Right lobe of liver (tissue), 6 donors: Measurements from ENCODE around the gene C11orf21. TPM values are rescaled to one million over a fixed set of nuclear protein-coding genes. Genes with fewer than 3 reads are reported as not detected.

Source experiments
- ATAC-seq, 4 donors: fragments of 200-7000 bp; cut with Tn5 transposase; one replicate each; pipeline ENCODE4 v1.9.1; 2020; ENCODE audit warnings: mild to moderate bottlenecking in 4 of 4, moderate library complexity in 4 of 4
- DNase-seq, 3 donors: peaks; one replicate each; pipeline ENCODE4 v3.0.0-alpha.2; 2020
- H3K27ac ChIP-seq, 3 donors: fragments of 200-600 bp; one replicate each; pipeline ENCODE4 v1.8.0; 2022
- H3K27me3 ChIP-seq, 2 donors: fragments of 200-600 bp; one replicate each; pipeline ENCODE4 v1.8.0; 2022
- H3K36me3 ChIP-seq, 4 donors: fragments of 200-600 bp; sonication (generic) in 1 of 4; one replicate each; pipeline versions ENCODE4 v1.5.1 to v1.8.0; 2017 to 2022; ENCODE audit warnings: control low read depth in 1 of 4
- H3K4me1 ChIP-seq, 4 donors: fragments of 200-600 bp; sonication (generic) in 1 of 4; one replicate each; pipeline versions ENCODE4 v1.5.1 to v1.8.0; 2017 to 2022; ENCODE audit warnings: control low read depth in 1 of 4
- H3K4me3 ChIP-seq, 3 donors: fragments of 200-600 bp; one replicate each; pipeline ENCODE4 v1.8.0; 2022
- H3K9me3 ChIP-seq, 4 donors: fragments of 200-600 bp; sonication (generic) in 1 of 4; one replicate each; pipeline versions ENCODE4 v1.5.1 to v1.8.0; 2017 to 2022; ENCODE audit warnings: control low read depth in 1 of 4
- POLR2A ChIP-seq: fragments of 450-650 bp; IDR thresholded peaks from one replicate; pipeline ENCODE4 v1.6.1; 2017; ENCODE audit warnings: antibody characterized with exemption, mild to moderate bottlenecking
- WGBS: methylation state at CpG from one replicate; pipeline ENCODE4 v1.1.6; 2018; ENCODE audit warnings: low coverage, low lambda C conversion rate; ENCODE audit not compliant: insufficient coverage; ENCODE audit errors: missing lambda C conversion rate; 5-methylcytosine and 5-hydroxymethylcytosine counted together
- intact Hi-C, 2 donors: fragments of 100-400 bp; cut with DNase I; formaldehyde crosslinking; loops; one replicate each; pipeline versions ENCODE4 v1.11.2 to v1.14.1; 2022
- total RNA-seq, 6 experiments: library from RNA; depleted of rRNA in 2 of 6; stranded (reverse); fragments of >200 nt in 2 of 6; fragmentation: NEBNext Ultra II Directional in 3 of 6; extraction: Animal tissue kit (Norgen Biotek cat#: 25700) in 3 of 6; gene quantifications; one replicate each; pipeline versions ENCODE4 v1.1.0 to v1.2.4, GENCODE V29; 2016 to 2023
- TF ChIP-seq, protein P1 (sequence below), 4 donors: fragments of 200-600 bp in 3 of 4; fragments of 450-650 bp in 1 of 4; IDR thresholded peaks; one replicate each; pipeline versions ENCODE4 v1.5.1 to v1.8.0; 2016 to 2022; ENCODE audit warnings: antibody characterized with exemption in 4 of 4, mild to moderate bottlenecking in 2 of 4
- donor health status: DM: no; HTN: yes; CAD: no.
- donor health status: DM: no; HTN: no; CAD: no.
- donor health status: DM: no; HTN: no; CAD: no.
- donor health status: DM: no; HTN: yes; CAD: no.
- donor health status: DM: no; HTN: yes; CAD: no.

The C11orf21 gene
- total RNA-seq, 6 experiments from 2014 or later, result 0.25 to 0.51 (median 0.39) TPM

DNA sequence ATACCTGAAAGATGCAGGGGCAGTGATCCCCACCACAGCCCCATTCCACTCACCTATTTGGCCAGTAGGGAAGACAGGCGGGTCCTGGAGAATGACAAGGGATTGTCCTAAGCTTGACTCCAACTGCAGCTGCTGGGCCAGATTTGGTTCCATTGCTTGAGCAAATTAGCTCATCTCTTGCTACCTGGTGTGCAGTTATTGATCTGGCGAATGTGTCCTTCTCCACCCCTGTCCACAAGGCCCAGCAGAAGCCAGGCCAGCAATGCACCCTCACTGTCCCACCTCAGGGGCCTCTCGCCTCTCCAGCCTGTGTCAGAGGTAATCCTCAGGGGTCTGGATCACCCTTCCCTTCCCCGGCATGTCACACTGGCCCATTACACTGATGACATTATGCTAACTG lies 23.4 kb upstream of the C11orf21 start:
- Histone ChIP-seq H3K9me3 (no peaks in the 10 kb centered on the region), H3K27me3 (no peaks in the 10 kb centered on the region), H3K4me1 (peaks cover 0 to 30% (median 11%) of the 10 kb centered on the region in 4 donors), H3K27ac (peak overlapping the region in 1 of 3 donors; percentile 50), H3K4me3 (no peak overlapping the region), H3K36me3 (no peaks in the 10 kb centered on the region)
- no CpG with 5 or more reads among the region's 4 CpGs for WGBS
- TF ChIP-seq POLR2A, result no peak
- TF ChIP-seq, protein P1, sequence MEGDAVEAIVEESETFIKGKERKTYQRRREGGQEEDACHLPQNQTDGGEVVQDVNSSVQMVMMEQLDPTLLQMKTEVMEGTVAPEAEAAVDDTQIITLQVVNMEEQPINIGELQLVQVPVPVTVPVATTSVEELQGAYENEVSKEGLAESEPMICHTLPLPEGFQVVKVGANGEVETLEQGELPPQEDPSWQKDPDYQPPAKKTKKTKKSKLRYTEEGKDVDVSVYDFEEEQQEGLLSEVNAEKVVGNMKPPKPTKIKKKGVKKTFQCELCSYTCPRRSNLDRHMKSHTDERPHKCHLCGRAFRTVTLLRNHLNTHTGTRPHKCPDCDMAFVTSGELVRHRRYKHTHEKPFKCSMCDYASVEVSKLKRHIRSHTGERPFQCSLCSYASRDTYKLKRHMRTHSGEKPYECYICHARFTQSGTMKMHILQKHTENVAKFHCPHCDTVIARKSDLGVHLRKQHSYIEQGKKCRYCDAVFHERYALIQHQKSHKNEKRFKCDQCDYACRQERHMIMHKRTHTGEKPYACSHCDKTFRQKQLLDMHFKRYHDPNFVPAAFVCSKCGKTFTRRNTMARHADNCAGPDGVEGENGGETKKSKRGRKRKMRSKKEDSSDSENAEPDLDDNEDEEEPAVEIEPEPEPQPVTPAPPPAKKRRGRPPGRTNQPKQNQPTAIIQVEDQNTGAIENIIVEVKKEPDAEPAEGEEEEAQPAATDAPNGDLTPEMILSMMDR (IDR thresholded peaks at IDR 0.05), result no peak
- intact Hi-C loops, result no loop called here
- peak in 2 of 4 donors; percentile 5 to 25 for ATAC-seq
- no peak for DNase-seq

DNA sequence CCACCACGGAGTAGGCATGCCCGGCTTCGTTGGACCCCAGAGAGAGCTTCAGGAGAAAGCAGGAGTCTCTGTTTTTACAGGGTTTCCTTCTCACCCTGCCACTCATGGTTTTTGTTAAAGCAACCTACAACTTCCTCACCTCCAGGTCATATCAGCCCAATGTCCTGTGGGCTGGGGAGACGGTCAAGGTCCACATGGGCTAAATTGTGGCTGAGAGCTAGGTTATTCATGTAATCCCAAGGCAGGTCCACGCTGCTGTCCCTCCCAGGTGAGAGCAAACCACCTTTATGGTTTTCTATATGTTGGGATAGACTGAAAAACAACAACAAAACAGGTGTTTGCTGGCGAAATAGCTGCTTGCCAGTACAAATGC lies 19.6 kb upstream of the C11orf21 start:
- no peak overlapping the region for H3K27ac ChIP-seq
- 38% methylated on average over 3 of the region's 6 CpGs for WGBS
- DNase-seq, result peak in 1 of 3 donors; percentile 74
- H3K4me3 ChIP-seq, result no peak overlapping the region
- no peaks in the 10 kb centered on the region for H3K36me3 ChIP-seq
- intact Hi-C loops, result no loop called here
- no peaks in the 10 kb centered on the region for H3K9me3 ChIP-seq
- no peak for TF ChIP-seq POLR2A
- TF ChIP-seq, protein P1 (IDR thresholded peaks at IDR 0.05), result no peak
- ATAC-seq, result peak; percentile 16 to 67 (median 27)
- peaks cover 0 to 35% (median 13%) of the 10 kb centered on the region in 4 donors for H3K4me1 ChIP-seq
- H3K27me3 ChIP-seq, result no peaks in the 10 kb centered on the region

DNA sequence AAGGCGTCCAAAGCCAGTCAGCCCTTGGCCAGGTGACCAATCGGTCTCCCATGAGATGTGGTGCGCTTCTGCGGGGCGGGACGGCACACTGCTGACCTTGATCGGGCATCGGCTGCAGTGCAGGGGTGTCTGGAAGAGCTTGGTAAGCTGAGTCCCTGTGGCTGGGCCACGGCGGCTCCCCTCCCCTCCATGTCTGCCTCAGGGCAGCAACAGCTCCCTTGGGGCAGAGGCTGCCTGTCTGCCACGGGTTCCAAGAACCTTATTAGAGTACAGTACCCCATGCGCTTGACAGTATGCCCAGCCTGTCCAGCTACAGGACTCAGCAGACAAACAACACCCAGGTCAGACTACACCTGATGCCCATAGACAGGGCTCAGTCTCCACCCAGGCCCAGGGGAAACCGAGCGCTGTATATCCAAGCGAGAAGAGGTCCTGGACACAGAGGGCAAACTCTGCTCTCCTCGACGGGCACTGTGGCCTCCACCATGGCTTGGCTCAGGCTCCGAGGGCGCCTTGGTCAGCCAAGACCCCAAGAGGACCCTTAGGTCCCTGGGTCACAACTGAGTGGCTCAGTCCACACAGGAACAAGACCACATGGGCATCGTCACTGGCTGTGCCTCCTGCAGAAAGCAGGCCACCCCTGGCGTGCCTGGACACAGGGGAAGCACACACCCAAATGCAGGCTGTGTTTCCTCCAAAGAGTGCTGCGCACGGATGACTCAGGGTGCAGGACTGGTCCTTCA lies 19.0 kb upstream of the C11orf21 start:
- peaks cover 0 to 29% (median 13%) of the 10 kb centered on the region in 4 donors for H3K4me1 ChIP-seq
- TF ChIP-seq POLR2A, result no peak
- TF ChIP-seq, protein P1 (IDR thresholded peaks at IDR 0.05), result no peak
- H3K4me3 ChIP-seq, result no peak overlapping the region
- DNase-seq, result no peak
- WGBS, result 100% methylated on average over 2 of the region's 23 CpGs
- H3K27ac ChIP-seq, result no peak overlapping the region
- peak in 2 of 4 donors; percentile 11 to 43 for ATAC-seq
- no peaks in the 10 kb centered on the region for H3K36me3 ChIP-seq
- H3K27me3 ChIP-seq, result no peaks in the 10 kb centered on the region
- H3K9me3 ChIP-seq, result no peaks in the 10 kb centered on the region
- intact Hi-C loops, result no loop called here

DNA sequence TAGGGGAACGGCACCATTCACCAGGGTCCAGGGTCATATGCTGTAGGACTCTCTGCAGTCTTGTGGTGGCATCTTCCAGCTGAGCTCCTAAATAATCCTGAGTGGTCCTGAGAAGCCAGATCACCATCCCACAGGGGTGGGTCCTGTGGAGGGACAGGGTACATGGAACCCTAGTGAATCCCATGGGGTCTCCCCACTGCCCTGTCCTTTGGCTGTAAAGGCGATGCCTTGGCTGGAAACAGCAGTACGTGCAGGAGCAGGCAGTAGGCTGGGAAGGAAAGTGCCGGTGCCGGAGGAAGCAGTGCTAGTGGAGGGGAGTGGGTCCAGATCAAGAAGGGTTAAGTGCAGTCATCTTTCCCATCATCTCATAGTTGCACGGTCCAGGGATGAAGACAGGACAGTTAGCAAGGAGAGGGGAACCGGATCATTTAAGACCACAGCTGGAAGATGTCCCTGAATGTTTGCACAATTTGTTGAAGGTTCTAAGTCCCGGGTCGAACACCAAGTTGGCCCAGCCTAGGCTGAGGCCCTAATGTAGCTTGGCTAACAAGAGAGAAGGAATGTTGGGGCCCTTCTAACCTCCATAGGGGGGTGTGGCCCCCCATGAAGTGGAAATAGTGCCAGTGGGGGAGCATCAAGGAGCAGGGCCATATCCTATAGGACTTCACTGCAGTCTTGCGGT lies 18.2 kb upstream of the C11orf21 start:
- intact Hi-C loops, result no loop called here
- peak; percentile 52 to 81 (median 62) for ATAC-seq

More for the DNA sequence above, 18.2 kb upstream of the C11orf21 start:
- Histone ChIP-seq H3K27me3 (no peaks in the 10 kb centered on the region), H3K9me3 (no peaks in the 10 kb centered on the region), H3K27ac (no peak overlapping the region), H3K36me3 (no peaks in the 10 kb centered on the region), H3K4me3 (no peak overlapping the region), H3K4me1 (peaks cover 0 to 21% (median 10%) of the 10 kb centered on the region in 4 donors)
- 58% methylated on average over 8 of the region's 10 CpGs for WGBS
- DNase-seq, result no peak
- TF ChIP-seq, protein P1 (IDR thresholded peaks at IDR 0.05), result no peak
- no peak for TF ChIP-seq POLR2A
